Stimulated activated naive CD4-positive, alpha-beta T cell treated with Interleukin-2 at 50 U/mL for 16 hours (primary cell): ENCODE measurements around the gene TLL1.

Source experiments
- DNase-seq: peaks from one replicate; lab custom pipeline; 2025; lab: John Stamatoyannopoulos, UW

Gene TLL1

GRCh38 chr4:165971933-165972332, 98.9 kb downstream of the TLL1 start:
- no peak for DNase-seq

GRCh38 chr4:165972747-165973146, 99.7 kb downstream of the TLL1 start:
- DNase-seq = no peak

- DNase-seq = no peak
These were observed 109.9 kb downstream of the TLL1 start for GRCh38 chr4:165982934-165983333.

- DNase-seq = no peak
These were observed 114.1 kb downstream of the TLL1 start for GRCh38 chr4:165986956-165987698.

GRCh38 chr4:165991325-165992180, 118.5 kb downstream of the TLL1 start:
- DNase-seq = no peak

GRCh38 chr4:165992283-165992682, 119.2 kb downstream of the TLL1 start:
- DNase-seq = no peak

- no peak for DNase-seq
These were observed 121.7 kb downstream of the TLL1 start for GRCh38 chr4:165994701-165995100.

GRCh38 chr4:166003811-166004210, 130.8 kb downstream of the TLL1 start:
- DNase-seq = no peak

- DNase-seq = no peak
These were observed 133.2 kb downstream of the TLL1 start for GRCh38 chr4:166006217-166006616.

GRCh38 chr4:166008510-166008909, 135.5 kb downstream of the TLL1 start:
- no peak for DNase-seq

- DNase-seq = no peak
These were observed 139.3 kb downstream of the TLL1 start for GRCh38 chr4:166012129-166013030.

GRCh38 chr4:166014411-166014810, 141.4 kb downstream of the TLL1 start:
- no peak for DNase-seq

- DNase-seq = no peak
These were observed 144.8 kb downstream of the TLL1 start for GRCh38 chr4:166017804-166018203.

- no peak for DNase-seq
These were observed 146.6 kb downstream of the TLL1 start for GRCh38 chr4:166019441-166020220.

- DNase-seq = no peak
These were observed 148.6 kb downstream of the TLL1 start for GRCh38 chr4:166021617-166022016.

- no peak for DNase-seq
These were observed 161.9 kb downstream of the TLL1 start for GRCh38 chr4:166034965-166035364.

- DNase-seq = no peak
These were observed 166.8 kb downstream of the TLL1 start for GRCh38 chr4:166039822-166040221.

GRCh38 chr4:166042510-166043055, 169.5 kb downstream of the TLL1 start:
- DNase-seq = no peak

GRCh38 chr4:166043801-166044200, 170.8 kb downstream of the TLL1 start:
- DNase-seq = no peak

- DNase-seq = no peak
These were observed 171.8 kb downstream of the TLL1 start for GRCh38 chr4:166044871-166045270.

- peak; percentile 0 for DNase-seq
These were observed 172.4 kb downstream of the TLL1 start for GRCh38 chr4:166045457-166045856.
